Retinal pigment epithelial cell (primary cell): Measurements from ENCODE around the gene PHF14.

ENCODE experiments used
- DNase-seq: peaks from one replicate; pipeline ENCODE4 v3.0.0-alpha.2; 2010; ENCODE audit warnings: low read depth
- H3K4me3 ChIP-seq: 2 replicates; pipeline ENCODE4 v1.5.1; 2011; ENCODE audit warnings: mild to moderate bottlenecking, low read length, control low read depth, moderate library complexity
- CTCF ChIP-seq: conservative IDR thresholded peaks from 2 replicates; pipeline ENCODE4 v1.5.1; 2011; ENCODE audit warnings: low read depth, low read length, control low read depth, inconsistent platforms

PHF14 gene

GRCh38 chr7:11193888-11194287 lies 220.2 kb downstream of the PHF14 start:
- no peak for TF ChIP-seq CTCF
- no peak for DNase-seq
- no peak overlapping the region for H3K4me3 ChIP-seq

- H3K4me3 ChIP-seq: no peak overlapping the region
- TF ChIP-seq CTCF: no peak
- DNase-seq: no peak
Measured at GRCh38 chr7:11194492-11194891, 220.8 kb downstream of the PHF14 start.

- no peak overlapping the region for H3K4me3 ChIP-seq
- TF ChIP-seq CTCF: no peak
Measured at GRCh38 chr7:11195502-11195901, 221.8 kb downstream of the PHF14 start.

GRCh38 chr7:11196143-11196542 lies 222.5 kb downstream of the PHF14 start:
- TF ChIP-seq CTCF: no peak
- H3K4me3 ChIP-seq: no peak overlapping the region
- no peak for DNase-seq

More at GRCh38 chr7:11195502-11195901, 221.8 kb downstream of the PHF14 start:
- no peak for DNase-seq

- DNase-seq: no peak
- TF ChIP-seq CTCF: no peak
- H3K4me3 ChIP-seq: no peak overlapping the region
Measured at GRCh38 chr7:11203224-11203623, 229.6 kb downstream of the PHF14 start.

GRCh38 chr7:11203683-11204082 lies 230.0 kb downstream of the PHF14 start:
- H3K4me3 ChIP-seq: no peak overlapping the region
- no peak for TF ChIP-seq CTCF
- no peak for DNase-seq

GRCh38 chr7:11206177-11206899 lies 232.7 kb downstream of the PHF14 start:
- DNase-seq: no peak
- TF ChIP-seq CTCF: no peak
- no peak overlapping the region for H3K4me3 ChIP-seq
